HepG2 (cell line): ENCODE measurements around the gene CCDC69. TPM values are rescaled to one million over a fixed set of nuclear protein-coding genes. Genes with fewer than 3 reads are reported as not detected.

Experiments used
- BRCA1 ChIP-seq: sonication (generic); formaldehyde crosslinking; IDR thresholded peaks from 2 replicates; pipeline ENCODE4 v1.4.0; 2020; ENCODE audit warnings: missing genetic modification reagents
- FOSL1 ChIP-seq: sonication (generic); formaldehyde crosslinking; IDR thresholded peaks from 2 replicates; pipeline ENCODE4 v1.9.0; 2021; ENCODE audit warnings: missing genetic modification reagents, borderline replicate concordance
- GPN1 ChIP-seq: sonication (generic); formaldehyde crosslinking; IDR thresholded peaks from 2 replicates; pipeline ENCODE4 v1.5.1; 2020; ENCODE audit warnings: missing genetic modification reagents, borderline replicate concordance
- HDAC6 ChIP-seq: fragments of 200-600 bp; sonication (generic); IDR thresholded peaks from 2 replicates; pipeline ENCODE4 v1.7.0; 2017; ENCODE audit warnings: mild to moderate bottlenecking, antibody characterized with exemption, low read length, low read depth
- HMG20B ChIP-seq: conservative IDR thresholded peaks from 2 replicates; pipeline ENCODE4 v1.6.1; 2016; ENCODE audit warnings: missing genetic modification reagents, missing compliant biosample characterization
- KIAA2018 ChIP-seq: sonication (generic); formaldehyde crosslinking; IDR thresholded peaks from 2 replicates; pipeline ENCODE4 v1.5.0; 2020; ENCODE audit warnings: mild to moderate bottlenecking, missing genetic modification reagents, borderline replicate concordance
- PATZ1 ChIP-seq: sonication (generic); formaldehyde crosslinking; IDR thresholded peaks from 2 replicates; pipeline ENCODE4 v1.4.0; 2020; ENCODE audit warnings: missing genetic modification reagents
- SNRNP70 ChIP-seq: fragments of 200-400 bp; formaldehyde crosslinking; IDR thresholded peaks from 2 replicates; pipeline ENCODE4 v1.6.1; 2017; ENCODE audit warnings: mild to moderate bottlenecking, low read depth, low read length, moderate library complexity
- YEATS4 ChIP-seq: sonication (generic); formaldehyde crosslinking; IDR thresholded peaks from 2 replicates; pipeline ENCODE4 v1.4.0; 2020; ENCODE audit warnings: missing genetic modification reagents, borderline replicate concordance
- ZNF224 ChIP-seq: sonication (generic); formaldehyde crosslinking; IDR thresholded peaks from 2 replicates; pipeline ENCODE4 v1.5.0; 2020; ENCODE audit warnings: mild to moderate bottlenecking, missing genetic modification reagents
- ZNF775 ChIP-seq: sonication (generic); formaldehyde crosslinking; IDR thresholded peaks from 2 replicates; pipeline ENCODE4 v1.4.0; 2020; ENCODE audit warnings: missing genetic modification reagents, mild to moderate bottlenecking, moderate library complexity, borderline replicate concordance
- ZSCAN30 ChIP-seq: sonication (generic); formaldehyde crosslinking; IDR thresholded peaks from 2 replicates; pipeline ENCODE4 v1.5.0; 2020; ENCODE audit warnings: mild to moderate bottlenecking, missing genetic modification reagents
- ZXDC ChIP-seq: sonication (generic); formaldehyde crosslinking; IDR thresholded peaks from 2 replicates; pipeline ENCODE4 v1.5.0; 2020; ENCODE audit warnings: mild to moderate bottlenecking, missing genetic modification reagents
- polyA plus RNA-seq, 8 experiments: library from polyadenylated mRNA; depleted of rRNA in 3 of 8; stranded (reverse) in 7 of 8; unstranded in 1 of 8; fragments of >200 nt; fragmentation: Illumina TruSeq in 4 of 8; extraction: Trizol in 4 of 8; gene quantifications; 2 replicates each; pipeline versions ENCODE4 v1.2.1 to v1.2.3, GENCODE V29; 2011 to 2016; ENCODE audit warnings: low read depth in 4 of 8, missing spikeins in 1 of 8, mixed read lengths in 1 of 8; ENCODE audit not compliant: insufficient read depth in 1 of 8
- total RNA-seq, 5 experiments: library from RNA; depleted of rRNA; stranded (reverse); fragments of >200 nt; fragmentation: Illumina TruSeq; extraction: Trizol; gene quantifications; 2 replicates each; pipeline ENCODE4 v1.2.3, GENCODE V29; 2016; ENCODE audit warnings: low read depth in 1 of 5
- TF ChIP-seq, protein P1 (sequence below): sonication (generic); formaldehyde crosslinking; IDR thresholded peaks from 2 replicates; pipeline ENCODE4 v1.4.0; 2020; ENCODE audit warnings: mild to moderate bottlenecking, missing genetic modification reagents, borderline replicate concordance

Gene CCDC69
- total and polyA plus RNA-seq, 2 of the 13 experiments (the other 11 are each of a cell fraction or from before 2014, with no cell fraction given): 12.2 to 45.2 TPM

DNA sequence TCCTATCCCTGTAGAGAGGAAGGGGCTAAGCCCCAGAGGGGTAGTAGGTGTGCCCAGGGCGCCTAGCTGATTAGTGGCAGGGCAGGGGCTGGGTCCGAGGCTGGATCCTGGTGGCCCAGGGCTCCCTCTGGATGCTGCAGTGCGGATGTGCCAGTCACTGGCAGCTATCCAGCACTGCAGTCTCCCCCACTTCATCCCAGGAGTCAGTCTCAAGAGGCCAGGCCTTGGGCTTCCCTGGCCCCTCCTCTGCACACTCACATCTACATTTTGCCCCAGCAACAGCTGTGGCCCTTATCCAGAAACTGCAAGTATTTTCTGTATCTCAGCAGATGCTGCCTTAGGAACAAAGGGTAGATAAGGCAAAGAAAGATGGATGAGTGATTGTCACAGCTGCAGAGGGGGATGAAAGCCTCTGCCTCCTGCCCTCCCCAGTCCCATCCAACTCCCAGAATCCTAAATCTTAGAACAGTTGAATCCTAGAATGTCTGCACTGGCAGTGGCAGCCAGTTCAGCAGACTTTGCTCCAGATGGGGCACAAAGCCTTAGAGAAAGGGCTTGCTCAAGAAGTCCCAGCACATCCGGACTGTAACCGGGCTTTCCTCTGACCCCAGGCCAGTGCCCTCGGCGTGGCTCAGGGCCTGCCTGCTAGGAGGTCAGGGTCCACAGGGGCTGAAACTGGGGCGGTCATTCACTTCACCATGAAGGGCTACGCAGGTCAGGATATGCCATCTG lies 68.0 kb downstream of the CCDC69 start (continued):
- no peak for TF ChIP-seq HDAC6
- no peak for TF ChIP-seq FOSL1
- no peak for TF ChIP-seq ZSCAN30 (CRISPR knock-in tag)
- TF ChIP-seq KIAA2018: no peak
- no peak for TF ChIP-seq GPN1 (CRISPR knock-in tag)
- no peak for TF ChIP-seq BRCA1 (CRISPR knock-in tag)
- peak; percentile 60 for TF ChIP-seq PATZ1
- TF ChIP-seq, protein P1, sequence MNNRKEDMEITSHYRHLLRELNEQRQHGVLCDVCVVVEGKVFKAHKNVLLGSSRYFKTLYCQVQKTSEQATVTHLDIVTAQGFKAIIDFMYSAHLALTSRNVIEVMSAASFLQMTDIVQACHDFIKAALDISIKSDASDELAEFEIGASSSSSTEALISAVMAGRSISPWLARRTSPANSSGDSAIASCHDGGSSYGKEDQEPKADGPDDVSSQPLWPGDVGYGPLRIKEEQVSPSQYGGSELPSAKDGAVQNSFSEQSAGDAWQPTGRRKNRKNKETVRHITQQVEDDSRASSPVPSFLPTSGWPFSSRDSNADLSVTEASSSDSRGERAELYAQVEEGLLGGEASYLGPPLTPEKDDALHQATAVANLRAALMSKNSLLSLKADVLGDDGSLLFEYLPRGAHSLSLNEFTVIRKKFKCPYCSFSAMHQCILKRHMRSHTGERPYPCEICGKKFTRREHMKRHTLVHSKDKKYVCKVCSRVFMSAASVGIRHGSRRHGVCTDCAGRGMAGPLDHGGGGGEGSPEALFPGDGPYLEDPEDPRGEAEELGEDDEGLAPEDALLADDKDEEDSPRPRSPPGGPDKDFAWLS (CRISPR knock-in tag): no peak; the same call in 1 of the 2 replicates
- TF ChIP-seq ZNF224 (CRISPR knock-in tag): 0 out of 2 replicates have a peak, but pooled peaks have one; percentile 55
- TF ChIP-seq ZXDC (CRISPR knock-in tag): no peak
- no peak for TF ChIP-seq SNRNP70
- no peak for TF ChIP-seq ZNF775 (CRISPR knock-in tag)
- TF ChIP-seq YEATS4 (CRISPR knock-in tag): no peak; the same call in 1 of the 2 replicates
- no peak for TF ChIP-seq HMG20B (CRISPR knock-in tag)
